SK-N-SH (cell line): Measurements from ENCODE around the gene TSPAN3. TPM values are rescaled to one million over a fixed set of nuclear protein-coding genes. Genes with fewer than 3 reads are reported as not detected.

Source experiments
- CTCF ChIA-PET: fragments of 300-600, 350-600 bp; formaldehyde crosslinking; extraction: SDS; loops from one replicate; lab custom pipeline; 2021; lab: Yijun Ruan, JAX
- POLR2A ChIA-PET: fragments of 350-600 bp; sonication (Branson Sonifier 250); formaldehyde crosslinking; extraction: SDS; loops from one replicate; lab custom pipeline; 2020; ENCODE audit warnings: antibody characterized with exemption, inconsistent platforms; lab: Yijun Ruan, JAX
- DNase-seq: peaks from one replicate; pipeline ENCODE4 v3.0.0; 2012
- H2AFZ ChIP-seq: fragments of 200-600 bp; sonication (generic); 2 replicates; pipeline ENCODE4 v1.8.1; 2016; ENCODE audit warnings: antibody characterized with exemption, mild to moderate bottlenecking, low read depth
- H3F3A ChIP-seq: fragments of 200-600 bp; sonication (generic); replicated peaks from 2 replicates; pipeline ENCODE3; 2016; ENCODE audit warnings: antibody characterized with exemption, mild to moderate bottlenecking; ENCODE audit not compliant: insufficient read depth
- H3K27ac ChIP-seq, 2 experiments: fragments of 200-500 bp in 1 of 2; fragments of 200-600 bp in 1 of 2; sonication (Bioruptor generic) in 1 of 2; sonication (generic), shearing (Covaris generic) in 1 of 2; 2 replicates each; pipeline versions ENCODE4 v1.5.1 to v1.6.1; 2014 to 2016; ENCODE audit warnings: low read depth in 2 of 2, inconsistent platforms in 1 of 2, low read length in 1 of 2, mild to moderate bottlenecking in 1 of 2, mixed read lengths in 1 of 2
- H3K27me3 ChIP-seq: fragments of 200-600 bp; sonication (generic), shearing (Covaris generic); 2 replicates; pipeline ENCODE4 v1.6.1; 2016; ENCODE audit warnings: mixed run types; ENCODE audit not compliant: insufficient read depth
- H3K36me3 ChIP-seq, 2 experiments: fragments of 200-500 bp in 1 of 2; fragments of 200-600 bp in 1 of 2; sonication (Bioruptor generic) in 1 of 2; sonication (generic) in 1 of 2; replicated peaks in 1 of 2; 2 replicates each; pipeline versions ENCODE3 to v1.5.1; 2014 to 2016; ENCODE audit warnings: low read length in 1 of 2, mild to moderate bottlenecking in 1 of 2; ENCODE audit not compliant: insufficient read depth in 2 of 2, control insufficient read depth in 1 of 2
- H3K4me1 ChIP-seq, 2 experiments: fragments of 200-500 bp in 1 of 2; fragments of 200-600 bp in 1 of 2; sonication (Bioruptor generic) in 1 of 2; sonication (generic), shearing (Covaris generic) in 1 of 2; 2 replicates each; pipeline versions ENCODE4 v1.5.1 to v1.6.1; 2014 to 2016; ENCODE audit warnings: low read depth in 1 of 2, low read length in 1 of 2, mixed run types in 1 of 2; ENCODE audit not compliant: insufficient read depth in 2 of 2, control insufficient read depth in 1 of 2
- H3K4me2 ChIP-seq: fragments of 200-600 bp; sonication (generic), shearing (Covaris generic); 2 replicates; pipeline ENCODE4 v1.6.1; 2017; ENCODE audit warnings: mixed run types
- H3K4me3 ChIP-seq, 2 experiments: fragments of 200-500 bp in 1 of 2; fragments of 200-600 bp in 1 of 2; sonication (Bioruptor generic) in 1 of 2; sonication (generic), shearing (Covaris generic) in 1 of 2; 2 replicates each; pipeline versions ENCODE4 v1.5.1 to v1.8.1; 2014 to 2016; ENCODE audit warnings: low read depth in 2 of 2, inconsistent platforms in 1 of 2, low read length in 1 of 2, mild to moderate bottlenecking in 1 of 2, mixed read lengths in 1 of 2, moderate library complexity in 1 of 2
- H3K79me2 ChIP-seq: fragments of 200-600 bp; sonication (generic); 2 replicates; pipeline ENCODE4 v1.8.1; 2017; ENCODE audit warnings: mild to moderate bottlenecking; ENCODE audit not compliant: insufficient read depth
- H3K9ac ChIP-seq: fragments of 200-600 bp; sonication (generic); 2 replicates; pipeline ENCODE4 v1.6.1; 2017; ENCODE audit warnings: mixed run types
- H3K9me2 ChIP-seq: fragments of 200-600 bp; sonication (generic); 2 replicates; pipeline ENCODE4 v1.6.1; 2017; ENCODE audit warnings: mixed run types
- H3K9me3 ChIP-seq: fragments of 200-600 bp; sonication (generic); 2 replicates; pipeline ENCODE4 v1.6.1; 2017; ENCODE audit warnings: mixed run types, mild to moderate bottlenecking, moderate library complexity
- H4K20me1 ChIP-seq: fragments of 200-600 bp; sonication (generic); 2 replicates; pipeline ENCODE4 v1.6.1; 2017; ENCODE audit warnings: mild to moderate bottlenecking, mixed run types; ENCODE audit not compliant: insufficient read depth
- FOXJ3 ChIP-seq: sonication (generic); formaldehyde crosslinking; IDR thresholded peaks from 2 replicates; pipeline ENCODE4 v1.5.1; 2020; ENCODE audit warnings: mild to moderate bottlenecking, missing genetic modification reagents
- PBX3 ChIP-seq: IDR thresholded peaks from 2 replicates; pipeline ENCODE4; 2012
- POLR2AphosphoS5 ChIP-seq: IDR thresholded peaks from 2 replicates; pipeline ENCODE4 v1.6.1; 2012; ENCODE audit warnings: low read depth, low read length
- REST ChIP-seq: IDR thresholded peaks from 2 replicates; pipeline ENCODE4 v1.6.1; 2012; ENCODE audit warnings: mild to moderate bottlenecking, low read depth, low read length, moderate library complexity
- RXRA ChIP-seq: IDR thresholded peaks from 2 replicates; pipeline ENCODE4 v1.4.0; 2012; ENCODE audit warnings: low read depth, mild to moderate bottlenecking, borderline replicate concordance
- SIN3A ChIP-seq: IDR thresholded peaks from 2 replicates; pipeline ENCODE4 v1.6.1; 2012; ENCODE audit warnings: low read depth, mild to moderate bottlenecking, low read length, moderate library complexity, borderline replicate concordance
- USF2 ChIP-seq: fragments of 150-350 bp; IDR thresholded peaks from 2 replicates; pipeline ENCODE4 v1.6.1; 2017; ENCODE audit warnings: antibody characterized with exemption, low read length, low read depth, borderline replicate concordance
- ZBTB33 ChIP-seq: IDR thresholded peaks from 2 replicates; pipeline ENCODE4 v1.4.0; 2012; ENCODE audit warnings: low read depth, borderline replicate concordance
- WGBS: methylation state at CpG from one replicate; pipeline ENCODE4 v1.1.6; 2017; ENCODE audit warnings: low lambda C conversion rate; 5-methylcytosine and 5-hydroxymethylcytosine counted together
- polyA plus RNA-seq, 3 experiments: library from polyadenylated mRNA; depleted of rRNA; stranded (reverse); fragments of >200 nt; gene quantifications; 2 replicates each; pipeline ENCODE4 v1.2.3, GENCODE V29; 2012

TSPAN3 gene
- polyA plus RNA-seq, 1 of the 3 experiments (the other 2 are of a cell fraction), result 409 TPM

GRCh38 chr15:77016321-77016695 lies 54.6 kb downstream of the TSPAN3 start:
- no peak for DNase-seq
- POLR2A ChIA-PET, result no interaction called here
- CTCF ChIA-PET, result interaction anchor here (0.7 to 1.8 kb wide), 3 partner anchors 9 to 35 kb away, joined by 3 to 4 read pairs (median 3); no protein-coding TSS in a partner anchor

More at GRCh38 chr15:77016321-77016695, 54.6 kb downstream of the TSPAN3 start:
- TF ChIP-seq USF2 (no peak), POLR2AphosphoS5 (no peak), FOXJ3 (CRISPR knock-in tag) (no peak), ZBTB33 (no peak), SIN3A (no peak), RXRA (no peak), PBX3 (no peak), REST (no peak)
- TF ChIP-seq, all 33 proteins: peak for 0
- H3K4me1 ChIP-seq, result peaks cover 1 to 23% of the 10 kb centered on the region in 2 experiments; a peak in 2 of 4 replicates
- H4K20me1 ChIP-seq, result no peaks in the 10 kb centered on the region
- no peaks in the 10 kb centered on the region for H3K27me3 ChIP-seq
- H3K27ac ChIP-seq, result no peak overlapping the region
- H3K4me3 ChIP-seq, result no peak overlapping the region
- no CpG with 5 or more reads among the region's 3 CpGs for WGBS
- H3K36me3 ChIP-seq, result no peaks in the 10 kb centered on the region
- H3K9ac ChIP-seq, result no peak overlapping the region
- no peaks in the 10 kb centered on the region for H3K9me3 ChIP-seq
- H3K9me2 ChIP-seq, result no peaks in the 10 kb centered on the region
- no peak overlapping the region for H3K4me2 ChIP-seq
- no peak overlapping the region for H2AFZ ChIP-seq
- H3F3A ChIP-seq, result no peaks in the 10 kb centered on the region
- no peaks in the 10 kb centered on the region for H3K79me2 ChIP-seq
